Caco-2 (cell line): ENCODE data around the gene APOD. TPM values are rescaled to one million over a fixed set of nuclear protein-coding genes. Genes with fewer than 3 reads are reported as not detected.

ENCODE experiments used
- BruUV-seq: library from RNA; stranded (reverse); fragments of 400-500 nt; replicated peaks from 2 replicates; lab custom pipeline; 2021; lab: Mats Ljungman, UMichigan
- CTCF ChIA-PET: fragments of 300-600 bp; sonication (Branson Sonifier 250); formaldehyde crosslinking; loops from one replicate; lab custom pipeline; 2022; ENCODE audit warnings: antibody characterized with exemption; lab: Charles Lee
- POLR2A ChIA-PET: fragments of 300-600 bp; sonication (Branson Sonifier 250); formaldehyde crosslinking; loops from one replicate; lab custom pipeline; 2022; ENCODE audit warnings: antibody characterized with exemption; lab: Charles Lee
- DNase-seq, 2 experiments: peaks; one replicate each; pipeline versions ENCODE4 v3.0.0 to v3.0.0-alpha.2; 2020 to 2022
- H3K27me3 ChIP-seq: replicated peaks from 2 replicates; pipeline ENCODE4 v1.6.0; 2011; ENCODE audit warnings: low read length; ENCODE audit not compliant: control insufficient read depth, insufficient read depth
- H3K36me3 ChIP-seq: 2 replicates; pipeline ENCODE4 v1.5.1; 2011; ENCODE audit warnings: low read length; ENCODE audit not compliant: control insufficient read depth, insufficient read depth
- H3K4me1 ChIP-seq: fragments of 250-450 bp; sonication (Bioruptor Pico); 2 replicates; pipeline ENCODE4 v1.5.1; 2020; ENCODE audit warnings: mild to moderate bottlenecking
- H3K4me3 ChIP-seq: 2 replicates; pipeline ENCODE4 v1.5.1; 2011; ENCODE audit warnings: low read depth, mild to moderate bottlenecking, control low read depth, low read length
- H3K9me3 ChIP-seq: fragments of 250-450 bp; sonication (Bioruptor Pico); 2 replicates; pipeline ENCODE4 v1.5.1; 2020; ENCODE audit warnings: mild to moderate bottlenecking, moderate library complexity
- H3K27ac Mint-ChIP-seq: one replicate; pipeline ENCODE4 v1.8.0; 2022; ENCODE audit warnings: mixed read lengths; ENCODE audit not compliant: unreplicated experiment
- H3K27me3 Mint-ChIP-seq: one replicate; pipeline ENCODE4 v1.8.0; 2022; ENCODE audit warnings: mixed read lengths; ENCODE audit not compliant: insufficient read depth, unreplicated experiment
- H3K36me3 Mint-ChIP-seq: one replicate; pipeline ENCODE4 v1.8.0; 2022; ENCODE audit warnings: mild to moderate bottlenecking, mixed read lengths; ENCODE audit not compliant: insufficient read depth, unreplicated experiment
- H3K4me1 Mint-ChIP-seq: one replicate; pipeline ENCODE4 v1.8.0; 2022; ENCODE audit warnings: low read depth, mixed read lengths; ENCODE audit not compliant: unreplicated experiment
- H3K4me3 Mint-ChIP-seq: one replicate; pipeline ENCODE4 v1.8.0; 2022; ENCODE audit warnings: mild to moderate bottlenecking, moderate library complexity, mixed read lengths; ENCODE audit not compliant: unreplicated experiment
- H3K9me3 Mint-ChIP-seq: one replicate; pipeline ENCODE4 v1.8.0; 2022; ENCODE audit warnings: mixed read lengths; ENCODE audit not compliant: unreplicated experiment
- intact Hi-C: fragments of 100-400 bp; cut with micrococcal nuclease; formaldehyde crosslinking; loops from one replicate; pipeline ENCODE4 v1.10.0; 2022; ENCODE audit not compliant: unreplicated experiment
- total RNA-seq: library from RNA; stranded (reverse); gene quantifications from 2 replicates; pipeline ENCODE4 v1.2.3, GENCODE V29; 2022
- TF ChIP-seq, protein P1 (sequence below), 2 experiments: fragments of 200-600 bp in 1 of 2; IDR thresholded peaks; 1 replicate in 1 of 2; 2 replicates in 1 of 2; pipeline versions ENCODE4 v1.5.1 to v1.8.0; 2011 to 2022; ENCODE audit warnings: antibody characterized with exemption in 1 of 2, control low read depth in 1 of 2, inconsistent platforms in 1 of 2, low read depth in 1 of 2, low read length in 1 of 2, mild to moderate bottlenecking in 1 of 2, moderate library complexity in 1 of 2; ENCODE audit not compliant: insufficient read depth in 1 of 2, severe bottlenecking in 1 of 2, unreplicated experiment in 1 of 2

APOD gene
- total RNA-seq, 1 experiment from 2014 or later: 101 TPM

DNA sequence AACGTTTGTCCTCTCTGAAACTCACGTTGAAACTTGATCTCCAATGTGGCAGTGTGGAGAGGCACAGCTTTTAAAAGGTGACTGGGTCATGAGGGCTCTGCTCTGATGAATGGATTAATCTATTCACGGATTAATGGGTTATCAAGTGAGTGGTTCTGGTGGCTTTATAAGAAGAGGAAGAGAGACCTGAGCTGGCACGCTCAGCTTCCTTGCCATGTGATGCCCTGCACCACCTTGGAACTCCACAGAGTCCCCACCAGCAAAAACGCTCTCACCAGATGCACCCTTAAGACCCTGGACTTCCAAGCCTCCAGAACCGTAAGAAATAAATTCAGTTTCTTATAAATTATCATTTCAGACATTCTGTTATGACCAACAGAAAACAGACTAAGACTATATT is 43.2 kb downstream of the APOD start:
- no peaks in the 10 kb centered on the region for H3K36me3 ChIP-seq
- TF ChIP-seq, protein P1, sequence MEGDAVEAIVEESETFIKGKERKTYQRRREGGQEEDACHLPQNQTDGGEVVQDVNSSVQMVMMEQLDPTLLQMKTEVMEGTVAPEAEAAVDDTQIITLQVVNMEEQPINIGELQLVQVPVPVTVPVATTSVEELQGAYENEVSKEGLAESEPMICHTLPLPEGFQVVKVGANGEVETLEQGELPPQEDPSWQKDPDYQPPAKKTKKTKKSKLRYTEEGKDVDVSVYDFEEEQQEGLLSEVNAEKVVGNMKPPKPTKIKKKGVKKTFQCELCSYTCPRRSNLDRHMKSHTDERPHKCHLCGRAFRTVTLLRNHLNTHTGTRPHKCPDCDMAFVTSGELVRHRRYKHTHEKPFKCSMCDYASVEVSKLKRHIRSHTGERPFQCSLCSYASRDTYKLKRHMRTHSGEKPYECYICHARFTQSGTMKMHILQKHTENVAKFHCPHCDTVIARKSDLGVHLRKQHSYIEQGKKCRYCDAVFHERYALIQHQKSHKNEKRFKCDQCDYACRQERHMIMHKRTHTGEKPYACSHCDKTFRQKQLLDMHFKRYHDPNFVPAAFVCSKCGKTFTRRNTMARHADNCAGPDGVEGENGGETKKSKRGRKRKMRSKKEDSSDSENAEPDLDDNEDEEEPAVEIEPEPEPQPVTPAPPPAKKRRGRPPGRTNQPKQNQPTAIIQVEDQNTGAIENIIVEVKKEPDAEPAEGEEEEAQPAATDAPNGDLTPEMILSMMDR (IDR thresholded peaks at IDR 0.05; ENCODE audit: insufficient read depth in 1 of 2, low read depth in 1 of 2, low read length in 1 of 2, severe bottlenecking in 1 of 2, unreplicated experiment in 1 of 2): no peak
- ChIA-PET POLR2A (no interaction called here), CTCF (no interaction called here)
- BruUV-seq: no TSS peak
- no peak overlapping the region for H3K27ac Mint-ChIP-seq
- H3K36me3 Mint-ChIP-seq: peaks cover 21% of the 10 kb centered on the region
- H3K4me3 ChIP-seq: peak overlapping the region; percentile 14; the same call in 1 of the 2 replicates
- H3K4me3 Mint-ChIP-seq: peak overlapping the region; percentile 67
- H3K4me1 ChIP-seq: peaks cover 41% of the 10 kb centered on the region
- peaks cover 11% of the 10 kb centered on the region for H3K4me1 Mint-ChIP-seq
- no peaks in the 10 kb centered on the region for H3K27me3 Mint-ChIP-seq
- H3K9me3 ChIP-seq: no peaks in the 10 kb centered on the region
- intact Hi-C loops: no loop called here
- no peaks in the 10 kb centered on the region for H3K9me3 Mint-ChIP-seq
- DNase-seq: no peak
- no peaks in the 10 kb centered on the region for H3K27me3 ChIP-seq

DNA sequence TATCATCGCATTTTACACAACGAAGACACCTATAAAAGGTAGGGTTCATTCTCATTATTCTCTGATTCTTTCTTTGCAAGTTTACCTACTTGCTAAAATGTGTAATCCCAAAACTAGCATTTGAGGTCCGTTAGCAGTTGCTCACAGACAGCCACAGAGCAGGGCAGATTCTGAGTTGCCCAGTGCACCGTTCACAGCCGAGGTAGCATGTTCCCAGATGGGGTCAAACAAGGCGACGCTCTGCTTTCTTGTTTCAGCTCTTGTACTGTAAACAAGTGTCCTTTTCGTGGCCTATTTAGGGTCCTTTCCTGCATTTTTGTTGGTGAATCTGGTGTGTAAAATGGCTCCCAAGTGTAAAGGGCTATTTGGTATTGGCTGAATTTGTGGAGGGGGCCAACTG is 43.7 kb downstream of the APOD start:
- Mint-ChIP-seq H3K4me3 (peak overlapping the region; percentile 67), H3K4me1 (peaks cover 16% of the 10 kb centered on the region), H3K27ac (no peak overlapping the region), H3K36me3 (peaks cover 26% of the 10 kb centered on the region), H3K9me3 (no peaks in the 10 kb centered on the region), H3K27me3 (no peaks in the 10 kb centered on the region)
- intact Hi-C loops: no loop called here
- Histone ChIP-seq H3K36me3 (no peaks in the 10 kb centered on the region), H3K4me1 (peaks cover 39% of the 10 kb centered on the region), H3K9me3 (no peaks in the 10 kb centered on the region), H3K27me3 (no peaks in the 10 kb centered on the region), H3K4me3 (no peak overlapping the region)
- ChIA-PET POLR2A (no interaction called here), CTCF (no interaction called here)
- TF ChIP-seq, protein P1 (IDR thresholded peaks at IDR 0.05; ENCODE audit: insufficient read depth in 1 of 2, low read depth in 1 of 2, low read length in 1 of 2, severe bottlenecking in 1 of 2, unreplicated experiment in 1 of 2): no peak
- DNase-seq: no peak
- BruUV-seq: no TSS peak

DNA sequence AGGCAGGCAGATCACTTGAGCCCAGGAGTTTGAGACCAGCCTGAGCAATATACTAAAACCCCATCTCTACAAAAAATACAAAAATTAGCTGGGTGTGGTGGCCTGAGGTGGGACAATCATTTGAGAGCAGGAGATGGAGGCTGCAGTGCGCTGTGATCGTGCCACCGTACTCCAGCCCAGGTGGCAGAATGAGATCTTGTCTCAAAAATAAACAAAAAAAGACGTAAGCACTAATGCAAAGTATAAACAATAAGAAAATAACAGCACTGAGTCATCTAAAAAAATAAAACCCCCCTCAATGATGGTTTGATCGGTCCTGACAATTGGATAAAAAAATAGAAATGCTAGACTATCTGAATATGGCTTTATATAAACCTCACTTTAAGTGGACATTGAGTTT is 44.3 kb downstream of the APOD start:
- ChIA-PET CTCF (no interaction called here), POLR2A (no interaction called here)
- peaks cover 12% of the 10 kb centered on the region for H3K4me1 Mint-ChIP-seq
- no peak overlapping the region for H3K27ac Mint-ChIP-seq
- H3K27me3 Mint-ChIP-seq: no peaks in the 10 kb centered on the region
- Histone ChIP-seq H3K4me1 (peaks cover 34% of the 10 kb centered on the region), H3K27me3 (no peaks in the 10 kb centered on the region), H3K9me3 (no peaks in the 10 kb centered on the region), H3K4me3 (no peak overlapping the region), H3K36me3 (no peaks in the 10 kb centered on the region)
- H3K4me3 Mint-ChIP-seq: peak overlapping the region; percentile 51
- no TSS peak for BruUV-seq
- intact Hi-C loops: no loop called here
- peaks cover 32% of the 10 kb centered on the region for H3K36me3 Mint-ChIP-seq
- TF ChIP-seq, protein P1 (IDR thresholded peaks at IDR 0.05; ENCODE audit: insufficient read depth in 1 of 2, low read depth in 1 of 2, low read length in 1 of 2, severe bottlenecking in 1 of 2, unreplicated experiment in 1 of 2): no peak
- H3K9me3 Mint-ChIP-seq: no peaks in the 10 kb centered on the region
- no peak for DNase-seq
